Measurements from ENCODE around the gene TCEA2.

GRCh38 chr20:64043768-64044167, 19.2 kb upstream of the TCEA2 start:
- TF ChIP-seq CTCF (conservative IDR thresholded peaks at IDR 0.05 in 1 of 2, IDR thresholded peaks at IDR 0.05 in 1 of 2; ENCODE audit: low read depth in 1 of 2, low read length in 2 of 2) (no peak), EZH2 (IDR thresholded peaks at IDR 0.05; ENCODE audit: low read length, missing control alignments) (no peak)

Data from fibroblast of lung (primary cell).